Heart left ventricle (tissue), 16 donors: ENCODE results near the gene SLC9A8. TPM values are rescaled to one million over a fixed set of nuclear protein-coding genes. Genes with fewer than 3 reads are reported as not detected.

Experiments
- ATAC-seq, 4 donors: fragments of 200-7000 bp; cut with Tn5 transposase; one replicate each; pipeline ENCODE4 v1.9.1; 2020 to 2022; ENCODE audit warnings: moderate library complexity in 4 of 4, mild to moderate bottlenecking in 3 of 4, moderate number of reproducible peaks in 1 of 4
- DNase-seq, 5 donors: peaks; one replicate each; pipeline ENCODE4 v3.0.0-alpha.2; 2020
- H3K27ac ChIP-seq, 12 donors: fragments of 200-600 bp; sonication (generic) in 4 of 12; one replicate each; pipeline versions ENCODE4 v1.5.0 to v1.8.0; 2016 to 2022; ENCODE audit warnings: mild to moderate bottlenecking in 2 of 12
- H3K27me3 ChIP-seq, 9 donors: fragments of 200-600 bp; sonication (generic) in 2 of 9; one replicate each; pipeline versions ENCODE4 v1.5.1 to v1.8.0; 2016 to 2022; ENCODE audit warnings: mild to moderate bottlenecking in 3 of 9
- H3K36me3 ChIP-seq, 9 donors: fragments of 200-600 bp; sonication (generic) in 2 of 9; one replicate each; pipeline versions ENCODE4 v1.5.0 to v1.8.0; 2018 to 2022; ENCODE audit warnings: mild to moderate bottlenecking in 2 of 9
- H3K4me1 ChIP-seq, 12 donors: fragments of 200-600 bp; sonication (generic) in 4 of 12; one replicate each; pipeline versions ENCODE4 v1.5.0 to v1.8.0; 2016 to 2022; ENCODE audit warnings: mild to moderate bottlenecking in 3 of 12
- H3K4me3 ChIP-seq, 12 donors: fragments of 200-600 bp; sonication (generic) in 4 of 12; one replicate each; pipeline versions ENCODE4 v1.5.0 to v1.8.0; 2017 to 2022; ENCODE audit warnings: mild to moderate bottlenecking in 9 of 12, moderate library complexity in 4 of 12
- H3K9me3 ChIP-seq, 12 donors: fragments of 200-600 bp; sonication (generic) in 4 of 12; one replicate each; pipeline versions ENCODE4 v1.5.0 to v1.8.0; 2016 to 2022; ENCODE audit warnings: mild to moderate bottlenecking in 1 of 12
- CTCF ChIP-seq, 12 donors: fragments of 200-600 bp; sonication (generic) in 4 of 12; IDR thresholded peaks; one replicate each; pipeline versions ENCODE4 v1.5.0 to v1.8.0; 2018 to 2022; ENCODE audit warnings: antibody characterized with exemption in 12 of 12, mild to moderate bottlenecking in 5 of 12
- POLR2A ChIP-seq, 2 donors: fragments of 450-650 bp; IDR thresholded peaks; one replicate each; pipeline ENCODE4 v1.6.1; 2017; ENCODE audit warnings: antibody characterized with exemption in 2 of 2, mild to moderate bottlenecking in 2 of 2, moderate library complexity in 2 of 2
- WGBS, 4 donors: extraction: QIAGEN DNeasy Blood & Tissue Kit in 2 of 4; methylation state at CpG; one replicate each; pipeline versions ENCODE4 v1.1.5 to v1.1.7; 2013 to 2018; 5-methylcytosine and 5-hydroxymethylcytosine counted together
- intact Hi-C, 10 donors: fragments of 100-400 bp; cut with DNase I; formaldehyde crosslinking; loops; one replicate each; pipeline versions ENCODE4 v1.11.1 to v1.14.2; 2022
- polyA plus RNA-seq, 2 donors: library from polyadenylated mRNA; stranded (reverse); fragments of 200-250 nt; gene quantifications; one replicate each; pipeline ENCODE4 v1.2.3, GENCODE V29; 2013
- total RNA-seq, 9 donors: library from RNA; depleted of rRNA in 2 of 9; stranded (reverse); fragments of >200 nt in 2 of 9; fragmentation: NEBNext Ultra II Directional in 3 of 9; extraction: Animal tissue kit (Norgen Biotek cat#: 25700) in 3 of 9; gene quantifications; one replicate each; pipeline versions ENCODE4 v1.1.0 to v1.2.4, GENCODE V29; 2016 to 2023
- donor health status: ischemic (EF 13 %, LVEDD 7.1; RV severe dilation, severe dysfunction).
- donor health status: healthy with polysubstance abuse.
- donor health status: DM: no; HTN: yes; CAD: no.
- donor health status: DM: no; HTN: no; CAD: no.
- donor health status: ischemic (EF 25% LVEDD 6.9; RV normal size, moderate dysfunction).
- donor health status: ischemic (EF 25% LVEDD 5.7; RV mildly dilated, moderate dysfunction).
- donor health status: healthy.
- donor health status: DM: yes; HTN: yes; CAD: no.
- donor health status: ischemic (EF 35%, LVEDD 5.7; RV mildly dilated, moderate dysfunction).
- donor health status: nonischemic (EF 11% LVEDD 7.7; RV severe dilation, severe dysfunction).
- donor health status: DM: yes; HTN: yes; CAD: no.
- donor health status: PGD.
- donor health status: ischemic (EF 29% LVEDD 5.4; RV normal size, mild dysfunction).
- donor health status: nonischemic (EF 23%, LVEDD 6.1; RV moderate dilation, normal function).

SLC9A8 gene
- total and polyA plus RNA-seq, 11 donors = 4.6 to 12.5 (median 6.2) TPM

GRCh38 chr20:49907405-49908257 lies 95.0 kb downstream of the SLC9A8 start:
- Histone ChIP-seq H3K27me3 (no peaks in the 10 kb centered on the region), H3K4me1 (peaks cover 3 to 56% (median 24%) of the 10 kb centered on the region in 12 donors), H3K36me3 (peaks cover 0 to 71% (median 47%) of the 10 kb centered on the region in 9 donors), H3K27ac (peak overlapping the region in 8 of 12 donors; percentile 13 to 85 (median 42)), H3K9me3 (no peaks in the 10 kb centered on the region), H3K4me3 (no peak overlapping the region)
- WGBS, 4 donors = 79 to 87% (median 86%) methylated on average over 18 to 19 of the region's 19 CpGs
- ATAC-seq (peak in 3 of 4 donors; percentile 9 to 38 (median 15)), DNase-seq (peak in 1 of 5 donors; percentile 49)
- TF ChIP-seq POLR2A (IDR thresholded peaks at IDR 0.05) (no peak), CTCF (IDR thresholded peaks at IDR 0.05) (no peak)
- intact Hi-C loops = no loop called here

DNA sequence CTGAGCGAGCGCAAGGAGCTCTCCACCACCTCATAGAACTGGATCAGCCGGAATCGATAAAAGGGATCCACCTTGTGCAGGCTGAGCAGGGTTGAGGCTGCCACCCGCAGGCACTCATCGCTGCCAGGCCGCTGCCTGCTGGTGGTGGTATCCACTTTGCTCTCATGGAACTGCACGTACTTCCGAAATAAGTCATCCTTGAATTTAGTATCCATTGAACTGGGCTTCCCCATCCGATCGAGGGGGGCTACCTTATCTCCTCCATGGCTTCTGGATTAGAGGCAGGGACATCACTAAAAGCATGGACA lies 95.6 kb downstream of the SLC9A8 start:
- no peak for TF ChIP-seq POLR2A (IDR thresholded peaks at IDR 0.05)
- no peak for TF ChIP-seq CTCF (IDR thresholded peaks at IDR 0.05)
- ATAC-seq = no peak
- DNase-seq = no peak
- Histone ChIP-seq H3K36me3 (peaks cover 0 to 69% (median 46%) of the 10 kb centered on the region in 9 donors), H3K9me3 (no peaks in the 10 kb centered on the region), H3K4me3 (no peak overlapping the region), H3K27me3 (no peaks in the 10 kb centered on the region), H3K4me1 (peaks cover 3 to 61% (median 29%) of the 10 kb centered on the region in 12 donors), H3K27ac (peak overlapping the region in 2 of 12 donors; percentile 78 to 85)
- intact Hi-C loops = no loop called here
- WGBS, 4 donors = 96 to 100% (median 98%) methylated on average over 4 to 11 of the region's 11 CpGs

DNA sequence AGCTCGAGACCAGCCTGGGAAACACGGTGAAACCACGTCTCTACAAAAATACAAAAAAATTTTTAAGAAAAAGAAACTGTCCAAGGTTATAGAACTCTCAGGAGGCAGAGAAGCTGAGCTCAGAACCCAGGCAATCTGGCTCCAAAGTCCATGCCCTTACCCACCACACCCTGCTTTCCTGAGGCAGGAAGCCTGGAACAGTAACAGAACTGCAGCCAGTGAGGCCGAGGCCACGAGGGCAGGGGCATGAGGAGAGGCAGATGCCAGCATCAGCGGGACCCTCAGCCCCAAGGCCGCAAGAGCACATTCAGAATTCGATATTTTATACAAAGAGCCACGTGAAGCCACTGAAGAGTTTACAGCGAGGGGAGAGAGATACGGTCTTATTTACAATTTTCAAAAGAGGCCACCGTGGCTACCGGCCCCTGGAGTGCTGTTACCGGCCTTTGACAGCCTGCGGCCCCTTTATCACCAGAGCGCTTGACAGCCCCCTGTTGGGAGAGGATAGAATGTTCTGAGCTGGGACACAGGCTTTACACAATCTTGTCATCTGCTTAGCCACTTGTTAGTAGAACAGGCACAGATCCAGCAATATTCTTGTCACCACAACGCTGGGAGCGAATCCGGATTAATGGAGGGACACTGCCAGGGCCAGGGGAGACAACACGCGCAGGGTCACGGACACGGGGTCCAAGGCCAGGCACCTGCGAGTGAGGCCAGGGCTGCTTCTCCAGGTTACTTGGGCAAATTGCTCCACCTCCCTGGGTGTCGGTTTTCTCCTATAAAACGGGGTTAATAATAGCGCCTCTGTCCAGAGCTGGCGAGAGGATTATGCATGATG lies 97.1 kb downstream of the SLC9A8 start:
- 37 to 45% (median 42%) methylated on average over 23 to 28 of the region's 28 CpGs for WGBS, 4 donors

More for the DNA sequence above, 97.1 kb downstream of the SLC9A8 start:
- Histone ChIP-seq H3K36me3 (peaks cover 0 to 55% (median 33%) of the 10 kb centered on the region in 9 donors), H3K27ac (peak overlapping the region; percentile 30 to 85 (median 77)), H3K4me1 (peaks cover 9 to 77% (median 44%) of the 10 kb centered on the region in 12 donors), H3K4me3 (peak overlapping the region in 3 of 12 donors; percentile 0 to 11 (median 7)), H3K27me3 (no peaks in the 10 kb centered on the region), H3K9me3 (no peaks in the 10 kb centered on the region)
- intact Hi-C loops = loop anchor here in 2 of 10 donors (10.0 kb wide), 2 partner anchors 195 to 295 kb away; partner anchors contain the start of gene B4GALT5 (in 1 of the 2)
- ATAC-seq (peak; percentile 77 to 85 (median 80)), DNase-seq (peak in 2 of 5 donors; percentile 59 to 71)
- TF ChIP-seq CTCF (IDR thresholded peaks at IDR 0.05) (peak in 11 of 12 donors; percentile 23 to 56 (median 47)), POLR2A (IDR thresholded peaks at IDR 0.05) (peak in 1 of 2 donors; percentile 13)
